Dedifferentiated amniotic fluid mesenchymal stem cell (primary cell): Measurements from ENCODE around the gene PDIA4.

ENCODE experiments used
- DNase-seq: peaks from one replicate; pipeline ENCODE4 v3.0.0-alpha.2; 2016; ENCODE audit errors: extremely low spot score

The PDIA4 gene

GRCh38 chr7:148964483-148965267 lies 63.6 kb downstream of the PDIA4 start:
- no peak for DNase-seq

- DNase-seq = no peak
These were observed 64.5 kb downstream of the PDIA4 start for GRCh38 chr7:148963583-148964482.

- peak; percentile 73 for DNase-seq
These were observed 65.3 kb downstream of the PDIA4 start for GRCh38 chr7:148962823-148963582.

- DNase-seq = no peak
These were observed 65.9 kb downstream of the PDIA4 start for GRCh38 chr7:148962440-148962822.

GRCh38 chr7:148959726-148960125 lies 68.6 kb downstream of the PDIA4 start:
- no peak for DNase-seq

GRCh38 chr7:148958061-148958460 lies 70.2 kb downstream of the PDIA4 start:
- no peak for DNase-seq

- DNase-seq = no peak
These were observed 73.5 kb downstream of the PDIA4 start for GRCh38 chr7:148954766-148955165.

GRCh38 chr7:148953676-148954075 lies 74.6 kb downstream of the PDIA4 start:
- DNase-seq = no peak
